ENCODE results near the gene OR4B1. TPM values are rescaled to one million over a fixed set of nuclear protein-coding genes. Genes with fewer than 3 reads are reported as not detected.

Gene OR4B1
- total RNA-seq, 2 experiments from 2014 or later: not detected

Other genes starting within 250 kb of the OR4B1 start
- 10 to 100 TPM; 56.5 to 62.9 TPM for gene PTPRJ, start 236.3 kb upstream of the OR4B1 start, total RNA-seq
- not detected for gene OR4X2, start 28.3 kb downstream of the OR4B1 start, total RNA-seq
- not detected for gene OR4X1, start 47.1 kb downstream of the OR4B1 start, total RNA-seq
- gene OR4S1, start 89.4 kb downstream of the OR4B1 start, total RNA-seq: not detected
- not detected for gene OR4C3, start 108.1 kb downstream of the OR4B1 start, total RNA-seq
- not detected for gene OR4C5, start 149.7 kb downstream of the OR4B1 start, total RNA-seq

Measured in activated CD8-positive, alpha-beta T cell treated with anti-CD3 and anti-CD28 coated beads, Interleukin-2, amount 10 ng/mL, durations not matched to agents 7 days and 5 days (primary cell).